Measurements from ENCODE around the gene GLIS1. TPM values are rescaled to one million over a fixed set of nuclear protein-coding genes. Genes with fewer than 3 reads are reported as not detected.
"Not testable (repeated sequence)": the region's sequence is repeated elsewhere in the genome, so short reads cannot be mapped to it uniquely, and the experiment has no call there.

GLIS1 gene
- total RNA-seq, 2 donors from 2014 or later, result not detected

GRCh38 chr1:53655931-53656746, 82.8 kb downstream of the GLIS1 start:
- no peak for ATAC-seq (replicated peaks in 1 of 2)
- H3K27ac Mint-ChIP-seq, result no peak overlapping the region
- no peaks in the 10 kb centered on the region for H3K9me3 Mint-ChIP-seq
- no peaks in the 10 kb centered on the region for H3K4me1 Mint-ChIP-seq (ENCODE audit: low read depth)
- peaks cover 17% of the 10 kb centered on the region for H3K27me3 Mint-ChIP-seq (ENCODE audit: low read depth)
- H3K36me3 Mint-ChIP-seq (ENCODE audit: insufficient read depth in 2 of 2), result no peaks in the 10 kb centered on the region
- no peak for DNase-seq
- H3K4me3 Mint-ChIP-seq, result no peak overlapping the region

- peaks cover 17% of the 10 kb centered on the region for H3K27me3 Mint-ChIP-seq (ENCODE audit: low read depth)
- no peak for DNase-seq
- no peak overlapping the region for H3K27ac Mint-ChIP-seq
- no peaks in the 10 kb centered on the region for H3K36me3 Mint-ChIP-seq (ENCODE audit: insufficient read depth in 2 of 2)
- no peaks in the 10 kb centered on the region for H3K4me1 Mint-ChIP-seq (ENCODE audit: low read depth)
- no peak overlapping the region for H3K4me3 Mint-ChIP-seq
- ATAC-seq (replicated peaks in 1 of 2), result no peak
- H3K9me3 Mint-ChIP-seq, result no peaks in the 10 kb centered on the region
Measured at GRCh38 chr1:53654216-53655210, 84.5 kb downstream of the GLIS1 start.

- H3K36me3 Mint-ChIP-seq (ENCODE audit: insufficient read depth in 2 of 2), result no peaks in the 10 kb centered on the region
- H3K4me1 Mint-ChIP-seq (ENCODE audit: low read depth), result no peaks in the 10 kb centered on the region
- H3K27me3 Mint-ChIP-seq (ENCODE audit: low read depth), result peaks cover 17% of the 10 kb centered on the region
- ATAC-seq (replicated peaks in 1 of 2), result no peak
- DNase-seq, result no peak
- H3K4me3 Mint-ChIP-seq, result no peak overlapping the region
- H3K9me3 Mint-ChIP-seq, result no peaks in the 10 kb centered on the region
- H3K27ac Mint-ChIP-seq, result no peak overlapping the region
Measured at GRCh38 chr1:53653631-53654030, 85.3 kb downstream of the GLIS1 start.

GRCh38 chr1:53653200-53653575, 85.8 kb downstream of the GLIS1 start:
- no peak overlapping the region for H3K4me3 Mint-ChIP-seq
- no peak overlapping the region for H3K27ac Mint-ChIP-seq
- DNase-seq, result no peak
- H3K36me3 Mint-ChIP-seq (ENCODE audit: insufficient read depth in 2 of 2), result no peaks in the 10 kb centered on the region
- no peak for ATAC-seq (replicated peaks in 1 of 2)
- no peaks in the 10 kb centered on the region for H3K9me3 Mint-ChIP-seq
- H3K27me3 Mint-ChIP-seq (ENCODE audit: low read depth), result peaks cover 17% of the 10 kb centered on the region
- no peaks in the 10 kb centered on the region for H3K4me1 Mint-ChIP-seq (ENCODE audit: low read depth)

- H3K4me3 Mint-ChIP-seq, result no peak overlapping the region
- ATAC-seq (replicated peaks in 1 of 2) (no peak), DNase-seq (no peak)
- no peaks in the 10 kb centered on the region for H3K36me3 Mint-ChIP-seq (ENCODE audit: insufficient read depth in 2 of 2)
- H3K4me1 Mint-ChIP-seq (ENCODE audit: low read depth), result no peaks in the 10 kb centered on the region
- H3K9me3 Mint-ChIP-seq, result no peaks in the 10 kb centered on the region
- no peak overlapping the region for H3K27ac Mint-ChIP-seq
- H3K27me3 Mint-ChIP-seq (ENCODE audit: low read depth), result peaks cover 20% of the 10 kb centered on the region
Measured at GRCh38 chr1:53652441-53653199, 86.3 kb downstream of the GLIS1 start.

GRCh38 chr1:53651356-53651755, 87.6 kb downstream of the GLIS1 start:
- H3K36me3 Mint-ChIP-seq (ENCODE audit: insufficient read depth in 2 of 2), result no peaks in the 10 kb centered on the region
- no peak overlapping the region for H3K4me3 Mint-ChIP-seq
- DNase-seq, result no peak
- H3K27ac Mint-ChIP-seq, result no peak overlapping the region
- H3K27me3 Mint-ChIP-seq (ENCODE audit: low read depth), result peaks cover 26% of the 10 kb centered on the region
- H3K9me3 Mint-ChIP-seq, result no peaks in the 10 kb centered on the region
- H3K4me1 Mint-ChIP-seq (ENCODE audit: low read depth), result no peaks in the 10 kb centered on the region
- no peak for ATAC-seq (replicated peaks in 1 of 2)

GRCh38 chr1:53648516-53648915, 90.4 kb downstream of the GLIS1 start:
- no peak overlapping the region for H3K4me3 Mint-ChIP-seq
- no peak overlapping the region for H3K27ac Mint-ChIP-seq
- H3K36me3 Mint-ChIP-seq (ENCODE audit: insufficient read depth in 2 of 2), result no peaks in the 10 kb centered on the region
- no peaks in the 10 kb centered on the region for H3K9me3 Mint-ChIP-seq
- ATAC-seq (replicated peaks in 1 of 2), result no peak
- H3K27me3 Mint-ChIP-seq (ENCODE audit: low read depth), result peaks cover 16% of the 10 kb centered on the region
- H3K4me1 Mint-ChIP-seq (ENCODE audit: low read depth), result no peaks in the 10 kb centered on the region
- DNase-seq, result no peak

GRCh38 chr1:53647915-53648314, 91.0 kb downstream of the GLIS1 start:
- DNase-seq; H3K4me1 Mint-ChIP-seq (ENCODE audit: low read depth); H3K27ac Mint-ChIP-seq; H3K9me3 Mint-ChIP-seq; ATAC-seq (replicated peaks in 1 of 2); H3K36me3 Mint-ChIP-seq (ENCODE audit: insufficient read depth in 2 of 2); H3K4me3 Mint-ChIP-seq: not testable (repeated sequence)
- peaks cover 16% of the 10 kb centered on the region for H3K27me3 Mint-ChIP-seq (ENCODE audit: low read depth)

- DNase-seq (no peak), ATAC-seq (replicated peaks in 1 of 2) (no peak)
- Mint-ChIP-seq H3K27me3 (ENCODE audit: low read depth) (peaks cover 16% of the 10 kb centered on the region), H3K36me3 (ENCODE audit: insufficient read depth in 2 of 2) (no peaks in the 10 kb centered on the region), H3K4me3 (no peak overlapping the region), H3K27ac (no peak overlapping the region), H3K9me3 (no peaks in the 10 kb centered on the region), H3K4me1 (ENCODE audit: low read depth) (no peaks in the 10 kb centered on the region)
Measured at GRCh38 chr1:53646732-53647131, 92.2 kb downstream of the GLIS1 start.

GRCh38 chr1:53645690-53646078, 93.3 kb downstream of the GLIS1 start:
- DNase-seq, result no peak
- H3K36me3 Mint-ChIP-seq (ENCODE audit: insufficient read depth in 2 of 2), result no peaks in the 10 kb centered on the region
- H3K9me3 Mint-ChIP-seq, result no peaks in the 10 kb centered on the region
- ATAC-seq (replicated peaks in 1 of 2), result no peak
- no peak overlapping the region for H3K27ac Mint-ChIP-seq
- no peaks in the 10 kb centered on the region for H3K4me1 Mint-ChIP-seq (ENCODE audit: low read depth)
- peaks cover 16% of the 10 kb centered on the region for H3K27me3 Mint-ChIP-seq (ENCODE audit: low read depth)
- H3K4me3 Mint-ChIP-seq, result no peak overlapping the region

- Mint-ChIP-seq H3K36me3 (ENCODE audit: insufficient read depth in 2 of 2) (no peaks in the 10 kb centered on the region), H3K4me3 (no peak overlapping the region), H3K27me3 (ENCODE audit: low read depth) (peaks cover 16% of the 10 kb centered on the region), H3K27ac (no peak overlapping the region), H3K4me1 (ENCODE audit: low read depth) (no peaks in the 10 kb centered on the region), H3K9me3 (no peaks in the 10 kb centered on the region)
- DNase-seq (no peak), ATAC-seq (replicated peaks in 1 of 2) (no peak)
Measured at GRCh38 chr1:53644909-53645689, 93.9 kb downstream of the GLIS1 start.

- Mint-ChIP-seq H3K4me1 (ENCODE audit: low read depth) (no peaks in the 10 kb centered on the region), H3K27me3 (ENCODE audit: low read depth) (peaks cover 16% of the 10 kb centered on the region), H3K9me3 (no peaks in the 10 kb centered on the region), H3K27ac (no peak overlapping the region), H3K4me3 (no peak overlapping the region), H3K36me3 (ENCODE audit: insufficient read depth in 2 of 2) (no peaks in the 10 kb centered on the region)
- ATAC-seq (replicated peaks in 1 of 2) (no peak), DNase-seq (no peak)
Measured at GRCh38 chr1:53644496-53644895, 94.5 kb downstream of the GLIS1 start.
